ENCODE results near the gene FAM43A.

DNA sequence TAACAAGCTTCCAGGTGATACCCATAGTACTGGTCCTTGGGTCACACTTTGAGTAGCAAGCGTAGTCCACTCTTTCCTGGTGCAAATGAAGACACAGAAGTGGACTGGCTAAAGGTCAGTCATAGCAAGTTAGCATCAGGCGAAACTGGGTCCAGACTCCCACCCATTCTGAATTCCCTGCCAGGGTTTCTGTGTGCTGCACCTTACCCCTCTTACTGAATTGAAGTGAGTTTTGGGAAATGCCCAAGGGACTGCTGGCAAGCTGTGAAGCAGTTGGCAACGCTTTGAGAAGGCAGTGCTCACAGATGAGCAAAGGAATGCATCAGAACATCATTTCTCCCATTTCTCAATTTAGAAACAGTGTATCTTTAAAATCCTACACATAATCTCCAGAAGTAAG lies 11.9 kb upstream of the FAM43A start:
- TF ChIP-seq, protein P1, sequence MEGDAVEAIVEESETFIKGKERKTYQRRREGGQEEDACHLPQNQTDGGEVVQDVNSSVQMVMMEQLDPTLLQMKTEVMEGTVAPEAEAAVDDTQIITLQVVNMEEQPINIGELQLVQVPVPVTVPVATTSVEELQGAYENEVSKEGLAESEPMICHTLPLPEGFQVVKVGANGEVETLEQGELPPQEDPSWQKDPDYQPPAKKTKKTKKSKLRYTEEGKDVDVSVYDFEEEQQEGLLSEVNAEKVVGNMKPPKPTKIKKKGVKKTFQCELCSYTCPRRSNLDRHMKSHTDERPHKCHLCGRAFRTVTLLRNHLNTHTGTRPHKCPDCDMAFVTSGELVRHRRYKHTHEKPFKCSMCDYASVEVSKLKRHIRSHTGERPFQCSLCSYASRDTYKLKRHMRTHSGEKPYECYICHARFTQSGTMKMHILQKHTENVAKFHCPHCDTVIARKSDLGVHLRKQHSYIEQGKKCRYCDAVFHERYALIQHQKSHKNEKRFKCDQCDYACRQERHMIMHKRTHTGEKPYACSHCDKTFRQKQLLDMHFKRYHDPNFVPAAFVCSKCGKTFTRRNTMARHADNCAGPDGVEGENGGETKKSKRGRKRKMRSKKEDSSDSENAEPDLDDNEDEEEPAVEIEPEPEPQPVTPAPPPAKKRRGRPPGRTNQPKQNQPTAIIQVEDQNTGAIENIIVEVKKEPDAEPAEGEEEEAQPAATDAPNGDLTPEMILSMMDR (conservative IDR thresholded peaks at IDR 0.05 in 1 of 2, IDR thresholded peaks at IDR 0.05 in 1 of 2; ENCODE audit: extremely low read depth in 1 of 2, insufficient read depth in 1 of 2, low read depth in 1 of 2, low read length in 2 of 2): no peak
- no peak for TF ChIP-seq EZH2 (IDR thresholded peaks at IDR 0.05; ENCODE audit: borderline replicate concordance, low read length)

Data from mammary epithelial cell (primary cell).